Stimulated activated CD4-positive, alpha-beta T cell treated with anti-CD3 and anti-CD28 coated beads, Interleukin-1b, Interleukin-23, amount 100 ng/mL, for 48 hours (primary cell): Measurements from ENCODE around the gene NDST1.

Experiments used
- DNase-seq: peaks from one replicate; pipeline ENCODE4 v3.0.0-alpha.2; 2020

The NDST1 gene

GRCh38 chr5:150593996-150594395, 86.1 kb downstream of the NDST1 start:
- DNase-seq, result no peak

GRCh38 chr5:150595466-150596031, 87.6 kb downstream of the NDST1 start:
- no peak for DNase-seq

- DNase-seq, result no peak
These were observed 88.4 kb downstream of the NDST1 start for GRCh38 chr5:150596313-150596712.

GRCh38 chr5:150596826-150597225, 88.9 kb downstream of the NDST1 start:
- no peak for DNase-seq

- no peak for DNase-seq
These were observed 90.1 kb downstream of the NDST1 start for GRCh38 chr5:150598006-150598405.

GRCh38 chr5:150598821-150599273, 90.9 kb downstream of the NDST1 start:
- no peak for DNase-seq

- no peak for DNase-seq
These were observed 91.3 kb downstream of the NDST1 start for GRCh38 chr5:150599281-150599680.

- DNase-seq, result no peak
These were observed 92.1 kb downstream of the NDST1 start for GRCh38 chr5:150599917-150600511.

GRCh38 chr5:150600616-150601490, 92.9 kb downstream of the NDST1 start:
- no peak for DNase-seq

- DNase-seq, result no peak
These were observed 93.8 kb downstream of the NDST1 start for GRCh38 chr5:150601491-150602345.

- DNase-seq, result no peak
These were observed 95.1 kb downstream of the NDST1 start for GRCh38 chr5:150603052-150603451.

GRCh38 chr5:150603491-150603890, 95.6 kb downstream of the NDST1 start:
- no peak for DNase-seq

GRCh38 chr5:150604010-150604409, 96.1 kb downstream of the NDST1 start:
- no peak for DNase-seq

- DNase-seq, result no peak
These were observed 97.0 kb downstream of the NDST1 start for GRCh38 chr5:150604894-150605440.

- DNase-seq, result no peak
These were observed 97.6 kb downstream of the NDST1 start for GRCh38 chr5:150605546-150605945.

GRCh38 chr5:150606476-150606875, 98.5 kb downstream of the NDST1 start:
- no peak for DNase-seq

GRCh38 chr5:150607105-150607504, 99.2 kb downstream of the NDST1 start:
- no peak for DNase-seq
